HEK293T (cell line): ENCODE data around the gene LANCL2.

ENCODE experiments used
- ARNT ChIP-seq: fragments of 450-650 bp; IDR thresholded peaks from 2 replicates; pipeline ENCODE4 v1.6.1; 2017; ENCODE audit warnings: mild to moderate bottlenecking
- ELF4 ChIP-seq: fragments of 450-650 bp; IDR thresholded peaks from 2 replicates; pipeline ENCODE4 v1.6.1; 2017; ENCODE audit warnings: antibody characterized with exemption
- FOXA1 ChIP-seq: fragments of 450-650 bp; IDR thresholded peaks from 2 replicates; pipeline ENCODE4 v1.6.1; 2016; ENCODE audit warnings: mild to moderate bottlenecking
- FOXM1 ChIP-seq: fragments of 450-650 bp; IDR thresholded peaks from 2 replicates; pipeline ENCODE4 v1.6.1; 2017; ENCODE audit warnings: mild to moderate bottlenecking, borderline replicate concordance
- HDGF ChIP-seq: fragments of 450-650 bp; IDR thresholded peaks from 2 replicates; pipeline ENCODE4 v1.6.1; 2017; ENCODE audit warnings: antibody characterized with exemption, borderline replicate concordance
- L3MBTL2 ChIP-seq: fragments of 450-650 bp; conservative IDR thresholded peaks from 2 replicates; pipeline ENCODE4 v1.6.1; 2016; ENCODE audit warnings: mild to moderate bottlenecking
- NFRKB ChIP-seq: fragments of 450-650 bp; IDR thresholded peaks from 2 replicates; pipeline ENCODE4 v1.6.1; 2016; ENCODE audit warnings: mild to moderate bottlenecking, moderate library complexity
- PKNOX1 ChIP-seq: fragments of 450-650 bp; IDR thresholded peaks from 2 replicates; pipeline ENCODE4 v1.6.1; 2016
- SP1 ChIP-seq: fragments of 450-650 bp; IDR thresholded peaks from 2 replicates; pipeline ENCODE4 v1.6.1; 2017
- SUZ12 ChIP-seq: fragments of 450-650 bp; IDR thresholded peaks from 2 replicates; pipeline ENCODE4 v1.6.1; 2016; ENCODE audit warnings: mild to moderate bottlenecking
- TARDBP ChIP-seq: fragments of 450-650 bp; IDR thresholded peaks from 2 replicates; pipeline ENCODE4 v1.6.1; 2016
- ZNF384 ChIP-seq: fragments of 450-650 bp; IDR thresholded peaks from 2 replicates; pipeline ENCODE4 v1.6.1; 2016

GRCh38 chr7:55343860-55344606, 21.1 kb upstream of the LANCL2 start:
- TF ChIP-seq TARDBP, result no peak
- TF ChIP-seq ELF4, result no peak
- TF ChIP-seq SP1, result no peak
- no peak for TF ChIP-seq SUZ12
- no peak for TF ChIP-seq ZNF384
- TF ChIP-seq HDGF, result no peak
- TF ChIP-seq FOXA1, result no peak
- no peak for TF ChIP-seq NFRKB
- TF ChIP-seq ARNT, result no peak
- TF ChIP-seq PKNOX1, result no peak
- no peak for TF ChIP-seq FOXM1
- TF ChIP-seq L3MBTL2, result no peak
